Measurements from ENCODE around the gene ERICH6.
"Not testable (repeated sequence)": the region's sequence is repeated elsewhere in the genome, so short reads cannot be mapped to it uniquely, and the experiment has no call there.

The ERICH6 gene

GRCh38 chr3:150682279-150682678, 21.4 kb downstream of the ERICH6 start:
- DNase-seq (ENCODE audit: low spot score): no peak

- no peak for DNase-seq (ENCODE audit: low spot score)
Observed at GRCh38 chr3:150681057-150681456, 22.7 kb downstream of the ERICH6 start.

GRCh38 chr3:150680562-150680961, 23.2 kb downstream of the ERICH6 start:
- DNase-seq (ENCODE audit: low spot score): no peak

- no peak for DNase-seq (ENCODE audit: low spot score)
Observed at GRCh38 chr3:150675587-150675986, 28.1 kb downstream of the ERICH6 start.

- no peak for DNase-seq (ENCODE audit: low spot score)
Observed at GRCh38 chr3:150673966-150674365, 29.8 kb downstream of the ERICH6 start.

- no peak for DNase-seq (ENCODE audit: low spot score)
Observed at GRCh38 chr3:150666167-150666566, 37.6 kb downstream of the ERICH6 start.

GRCh38 chr3:150663461-150663860, 40.3 kb downstream of the ERICH6 start:
- no peak for DNase-seq (ENCODE audit: low spot score)

GRCh38 chr3:150662410-150663200, 41.1 kb downstream of the ERICH6 start:
- DNase-seq (ENCODE audit: low spot score): no peak

GRCh38 chr3:150656316-150656715, 47.4 kb downstream of the ERICH6 start:
- no peak for DNase-seq (ENCODE audit: low spot score)

- no peak for DNase-seq (ENCODE audit: low spot score)
Observed at GRCh38 chr3:150653110-150653561, 50.6 kb downstream of the ERICH6 start.

GRCh38 chr3:150640256-150640655, 63.5 kb downstream of the ERICH6 start:
- DNase-seq (ENCODE audit: low spot score): no peak

GRCh38 chr3:150639262-150639661, 64.5 kb downstream of the ERICH6 start:
- no peak for DNase-seq (ENCODE audit: low spot score)

- no peak for DNase-seq (ENCODE audit: low spot score)
Observed at GRCh38 chr3:150636258-150636657, 67.5 kb downstream of the ERICH6 start.

- no peak for DNase-seq (ENCODE audit: low spot score)
Observed at GRCh38 chr3:150635526-150635925, 68.2 kb downstream of the ERICH6 start.

GRCh38 chr3:150635076-150635475, 68.6 kb downstream of the ERICH6 start:
- DNase-seq (ENCODE audit: low spot score): no peak

- DNase-seq (ENCODE audit: low spot score): no peak
Observed at GRCh38 chr3:150631515-150632221, 72.1 kb downstream of the ERICH6 start.

- no peak for DNase-seq (ENCODE audit: low spot score)
Observed at GRCh38 chr3:150627557-150627956, 76.2 kb downstream of the ERICH6 start.

GRCh38 chr3:150626148-150626930, 77.4 kb downstream of the ERICH6 start:
- DNase-seq (ENCODE audit: low spot score): no peak

- no peak for DNase-seq (ENCODE audit: low spot score)
Observed at GRCh38 chr3:150623945-150624344, 79.8 kb downstream of the ERICH6 start.

- not testable (repeated sequence) for DNase-seq (ENCODE audit: low spot score)
Observed at GRCh38 chr3:150622955-150623354, 80.8 kb downstream of the ERICH6 start.

- DNase-seq (ENCODE audit: low spot score): no peak
Observed at GRCh38 chr3:150620002-150620689, 83.6 kb downstream of the ERICH6 start.
